Measurements from ENCODE around the gene DHFR.
"Not testable (repeated sequence)": the region's sequence is repeated elsewhere in the genome, so short reads cannot be mapped to it uniquely, and the experiment has no call there.

DHFR gene

DNA sequence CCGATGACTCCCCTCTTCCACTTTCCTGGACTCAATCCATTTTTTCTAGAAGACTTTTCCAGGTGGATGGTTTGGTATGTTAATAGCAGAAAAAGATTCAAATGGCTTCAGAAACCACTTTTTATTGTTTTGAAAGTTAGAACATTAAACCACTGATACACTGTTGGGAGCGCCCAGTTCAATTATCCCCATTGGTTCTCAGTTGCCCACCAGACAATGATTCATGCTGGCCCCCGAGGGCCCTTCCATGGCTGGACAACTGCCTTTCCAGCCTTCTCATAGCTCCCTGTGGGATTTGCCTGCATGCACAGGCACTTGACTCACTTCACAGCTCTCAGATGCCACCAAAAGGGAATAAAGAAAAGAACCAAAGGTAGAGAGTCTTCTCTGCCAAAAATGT lies 63.4 kb downstream of the DHFR start:
- Mint-ChIP-seq H3K4me3 (no peak overlapping the region), H3K9me3 (no peaks in the 10 kb centered on the region), H3K4me1 (no peaks in the 10 kb centered on the region), H3K27ac (no peak overlapping the region), H3K36me3 (no peaks in the 10 kb centered on the region), H3K27me3 (no peaks in the 10 kb centered on the region)

DNA sequence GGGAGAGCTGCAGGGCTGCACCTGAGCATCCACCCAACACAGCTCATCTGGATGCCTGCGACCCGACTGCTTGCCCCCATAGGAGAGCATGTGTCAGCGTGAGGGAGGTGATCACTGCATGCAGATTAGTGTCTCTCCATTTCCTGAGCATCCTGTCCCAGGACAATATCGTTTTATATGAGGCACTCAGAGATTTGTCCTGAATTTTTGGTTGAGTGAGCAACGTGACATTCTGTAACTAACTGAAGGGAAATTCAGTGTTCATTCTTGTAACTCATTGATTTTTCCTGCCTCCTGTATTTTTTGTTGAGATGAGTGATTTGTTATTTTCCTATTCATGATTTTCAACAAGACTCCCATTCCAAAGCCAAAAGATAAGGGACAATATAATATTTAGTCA lies 64.0 kb downstream of the DHFR start:
- Mint-ChIP-seq H3K27ac (no peak overlapping the region), H3K4me3 (no peak overlapping the region), H3K4me1 (no peaks in the 10 kb centered on the region), H3K36me3 (no peaks in the 10 kb centered on the region), H3K9me3 (no peaks in the 10 kb centered on the region), H3K27me3 (no peaks in the 10 kb centered on the region)

DNA sequence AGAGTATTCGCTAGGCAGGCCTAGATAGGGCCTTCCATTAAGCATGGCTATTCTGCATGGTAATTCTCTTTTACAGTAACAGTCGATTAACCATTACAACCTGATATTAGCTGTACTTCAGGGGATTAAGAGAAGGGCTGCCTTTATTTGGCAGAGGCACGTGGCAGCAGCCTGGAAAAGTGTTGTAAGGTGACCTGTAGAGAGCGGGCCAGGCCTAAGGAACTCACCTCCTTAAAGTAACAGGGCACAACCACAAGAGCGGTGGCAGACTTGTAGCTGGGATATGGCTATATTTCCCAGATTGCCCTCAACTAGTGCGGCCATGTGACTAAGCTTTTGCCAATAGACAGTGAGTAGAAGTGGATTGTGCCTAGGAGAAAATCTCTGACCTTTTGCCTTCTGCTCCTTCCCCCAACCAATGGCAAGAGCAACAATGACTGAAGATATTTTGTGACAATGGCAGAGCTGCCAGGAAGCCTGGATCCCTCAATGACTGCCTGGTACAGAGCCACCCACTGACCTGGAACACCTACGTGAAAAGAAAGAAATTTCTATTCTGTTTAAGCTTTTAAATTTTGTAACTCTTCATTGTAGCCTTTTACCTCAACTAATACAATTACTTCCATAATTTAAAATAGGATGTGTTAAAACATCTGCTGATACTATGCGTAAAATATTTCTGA lies 65.8 kb downstream of the DHFR start:
- Mint-ChIP-seq H3K27me3 (no peaks in the 10 kb centered on the region), H3K9me3 (no peaks in the 10 kb centered on the region), H3K4me3 (no peak overlapping the region), H3K27ac (no peak overlapping the region), H3K36me3 (no peaks in the 10 kb centered on the region), H3K4me1 (no peaks in the 10 kb centered on the region)

DNA sequence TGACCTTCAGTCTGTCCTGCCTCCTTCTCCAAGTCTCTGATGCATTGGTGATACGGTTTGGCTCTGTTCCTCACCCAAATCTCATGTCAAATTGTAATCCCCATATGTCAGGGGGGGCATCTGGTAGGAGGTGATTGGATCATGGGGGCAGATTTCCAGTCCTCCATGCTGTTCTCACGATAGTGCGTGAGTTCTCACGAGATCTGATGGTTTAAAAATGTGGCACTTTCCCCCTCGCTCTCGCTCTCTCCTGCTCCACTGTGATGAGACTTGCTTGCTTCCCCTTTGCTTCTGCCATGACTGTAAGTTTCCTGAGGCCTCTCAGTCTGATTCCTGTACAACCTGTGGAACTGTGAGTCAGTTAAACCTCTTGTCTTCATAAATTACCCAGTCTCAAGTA lies 70.0 kb downstream of the DHFR start:
- Mint-ChIP-seq H3K27me3 (peaks cover 2% of the 10 kb centered on the region), H3K27ac (no peak overlapping the region), H3K36me3 (no peaks in the 10 kb centered on the region), H3K4me1 (no peaks in the 10 kb centered on the region), H3K4me3 (no peak overlapping the region), H3K9me3 (no peaks in the 10 kb centered on the region)

DNA sequence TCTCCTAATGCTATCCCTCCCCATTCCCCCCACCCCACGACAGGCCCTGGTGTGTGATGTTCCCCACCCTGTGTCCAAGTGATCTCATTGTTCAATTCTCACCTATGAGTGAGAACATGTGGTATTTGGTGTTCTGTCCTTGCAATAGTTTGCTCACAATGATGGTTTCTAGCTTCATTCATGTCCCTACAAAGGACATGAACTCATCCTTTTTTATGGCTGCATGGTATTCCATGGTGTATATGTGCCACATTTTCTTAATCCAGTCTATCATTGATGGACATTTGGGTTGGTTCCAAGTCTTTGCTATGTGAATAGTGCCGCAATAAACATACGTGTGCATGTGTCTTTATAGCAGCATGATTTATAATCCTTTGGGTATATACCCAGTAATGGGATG lies 74.5 kb downstream of the DHFR start:
- not testable (repeated sequence) for H3K27ac Mint-ChIP-seq, H3K27me3 Mint-ChIP-seq, H3K4me3 Mint-ChIP-seq, H3K9me3 Mint-ChIP-seq, H3K36me3 Mint-ChIP-seq, H3K4me1 Mint-ChIP-seq

DNA sequence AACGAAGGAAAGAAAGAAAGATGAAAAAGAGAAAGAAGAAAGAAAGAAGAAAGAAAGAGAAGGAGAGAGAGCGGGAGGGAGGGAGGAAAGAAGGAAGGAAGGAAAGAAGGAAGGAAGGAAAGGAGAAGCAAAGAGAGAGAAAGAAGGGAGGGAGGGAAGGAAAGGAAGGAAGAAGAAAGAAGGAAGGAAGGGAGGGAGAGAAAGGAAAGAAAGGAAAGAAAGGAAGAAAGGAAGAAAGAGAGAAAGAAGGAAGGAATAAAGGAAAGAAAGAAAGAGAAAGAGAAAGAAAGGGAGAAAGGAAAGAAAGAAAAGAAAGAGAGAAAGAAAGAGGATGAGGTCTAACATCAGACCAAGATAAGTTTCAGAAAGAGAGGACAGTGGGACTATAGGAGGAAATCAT lies 75.7 kb downstream of the DHFR start:
- Mint-ChIP-seq H3K4me1 (no peaks in the 10 kb centered on the region), H3K9me3 (no peaks in the 10 kb centered on the region), H3K4me3 (no peak overlapping the region), H3K27ac (no peak overlapping the region), H3K27me3 (peaks cover 7% of the 10 kb centered on the region), H3K36me3 (no peaks in the 10 kb centered on the region)

DNA sequence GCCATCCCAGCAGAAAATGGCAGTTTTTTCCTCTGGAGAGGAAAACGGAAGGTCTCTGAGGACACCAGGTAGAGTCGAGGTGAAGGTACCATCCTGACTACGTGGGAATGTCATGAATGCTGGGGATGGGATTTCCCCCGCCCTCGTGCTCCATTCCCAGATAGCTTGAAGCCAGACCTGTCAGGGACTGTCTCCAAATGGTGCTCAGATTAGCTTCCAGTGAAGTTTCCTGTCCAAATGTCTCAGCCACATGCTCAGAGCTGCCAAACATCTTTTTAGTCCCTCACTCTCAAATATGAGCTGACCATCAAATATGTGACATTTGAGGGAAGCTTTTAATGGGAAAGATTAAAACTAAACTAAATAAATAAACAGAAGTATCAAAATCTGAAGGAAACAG lies 77.1 kb downstream of the DHFR start:
- Mint-ChIP-seq H3K4me1 (no peaks in the 10 kb centered on the region), H3K4me3 (no peak overlapping the region), H3K36me3 (no peaks in the 10 kb centered on the region), H3K27me3 (peaks cover 13% of the 10 kb centered on the region), H3K9me3 (no peaks in the 10 kb centered on the region), H3K27ac (no peak overlapping the region)

DNA sequence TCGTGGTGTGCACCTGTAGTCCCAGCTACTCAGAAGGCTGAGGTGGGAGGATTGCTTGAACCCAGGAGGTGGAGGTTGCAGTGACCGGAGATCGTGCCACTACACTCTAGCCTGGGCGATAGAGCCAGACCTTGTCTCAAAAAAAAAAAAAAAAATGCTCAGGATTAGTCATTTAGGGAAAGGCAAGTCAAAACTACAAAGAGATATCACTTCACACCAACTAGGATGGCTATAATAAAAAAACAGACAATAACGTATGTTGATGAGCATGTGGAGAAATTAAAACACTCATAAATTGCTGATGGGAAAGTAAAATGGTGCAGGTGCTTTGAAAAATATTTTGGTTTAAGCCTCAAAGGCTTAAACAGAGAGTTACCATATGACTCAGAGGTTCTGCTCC lies 78.4 kb downstream of the DHFR start:
- no peaks in the 10 kb centered on the region for H3K4me1 Mint-ChIP-seq
- H3K9me3 Mint-ChIP-seq: no peaks in the 10 kb centered on the region
- no peak overlapping the region for H3K27ac Mint-ChIP-seq
- peaks cover 23% of the 10 kb centered on the region for H3K27me3 Mint-ChIP-seq
- no peak overlapping the region for H3K4me3 Mint-ChIP-seq
- no peaks in the 10 kb centered on the region for H3K36me3 Mint-ChIP-seq
